LNCaP clone FGC (cell line): ENCODE data around the gene COQ9.

Source experiments
- DNase-seq: peaks from one replicate; pipeline ENCODE4 v3.0.0-alpha.2; 2011; ENCODE audit warnings: low read depth
- H3K4me3 ChIP-seq: 2 replicates; pipeline ENCODE4 v1.5.1; 2011; ENCODE audit warnings: mild to moderate bottlenecking, low read depth, low read length, control low read depth
- TF ChIP-seq, protein P1 (sequence below): IDR thresholded peaks from 2 replicates; pipeline ENCODE4 v1.5.1; 2012; ENCODE audit warnings: mild to moderate bottlenecking; ENCODE audit not compliant: control insufficient read depth, insufficient read depth; ENCODE audit errors: extremely low read depth

The COQ9 gene

DNA sequence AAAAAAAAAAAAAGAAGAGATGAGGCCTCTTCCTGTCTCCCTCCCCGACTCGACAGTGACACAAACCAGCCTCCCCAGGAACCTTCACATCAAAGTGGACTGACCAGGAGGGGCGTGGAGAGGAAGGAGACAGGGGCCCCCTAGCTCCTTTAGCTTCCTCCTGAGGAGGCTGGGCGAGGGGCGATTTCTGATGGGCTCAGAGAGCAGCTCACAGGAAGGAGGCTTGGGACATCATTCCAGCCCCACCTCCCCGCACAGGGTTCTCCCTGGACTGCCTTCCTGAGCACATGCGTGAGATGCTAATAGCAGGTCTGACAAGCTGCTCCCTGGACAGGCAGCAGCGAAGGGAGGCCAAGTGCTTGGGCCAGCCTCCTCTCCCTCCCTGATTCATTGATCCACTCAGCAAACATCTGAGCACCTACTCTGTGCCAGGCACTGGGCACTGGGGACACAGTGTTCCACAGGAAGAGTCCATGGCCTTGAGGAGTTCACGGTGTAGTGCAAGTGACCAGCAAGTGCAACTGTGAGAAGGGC lies 53.4 kb downstream of the COQ9 start:
- no peak for DNase-seq
- TF ChIP-seq, protein P1, sequence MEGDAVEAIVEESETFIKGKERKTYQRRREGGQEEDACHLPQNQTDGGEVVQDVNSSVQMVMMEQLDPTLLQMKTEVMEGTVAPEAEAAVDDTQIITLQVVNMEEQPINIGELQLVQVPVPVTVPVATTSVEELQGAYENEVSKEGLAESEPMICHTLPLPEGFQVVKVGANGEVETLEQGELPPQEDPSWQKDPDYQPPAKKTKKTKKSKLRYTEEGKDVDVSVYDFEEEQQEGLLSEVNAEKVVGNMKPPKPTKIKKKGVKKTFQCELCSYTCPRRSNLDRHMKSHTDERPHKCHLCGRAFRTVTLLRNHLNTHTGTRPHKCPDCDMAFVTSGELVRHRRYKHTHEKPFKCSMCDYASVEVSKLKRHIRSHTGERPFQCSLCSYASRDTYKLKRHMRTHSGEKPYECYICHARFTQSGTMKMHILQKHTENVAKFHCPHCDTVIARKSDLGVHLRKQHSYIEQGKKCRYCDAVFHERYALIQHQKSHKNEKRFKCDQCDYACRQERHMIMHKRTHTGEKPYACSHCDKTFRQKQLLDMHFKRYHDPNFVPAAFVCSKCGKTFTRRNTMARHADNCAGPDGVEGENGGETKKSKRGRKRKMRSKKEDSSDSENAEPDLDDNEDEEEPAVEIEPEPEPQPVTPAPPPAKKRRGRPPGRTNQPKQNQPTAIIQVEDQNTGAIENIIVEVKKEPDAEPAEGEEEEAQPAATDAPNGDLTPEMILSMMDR: no peak

DNA sequence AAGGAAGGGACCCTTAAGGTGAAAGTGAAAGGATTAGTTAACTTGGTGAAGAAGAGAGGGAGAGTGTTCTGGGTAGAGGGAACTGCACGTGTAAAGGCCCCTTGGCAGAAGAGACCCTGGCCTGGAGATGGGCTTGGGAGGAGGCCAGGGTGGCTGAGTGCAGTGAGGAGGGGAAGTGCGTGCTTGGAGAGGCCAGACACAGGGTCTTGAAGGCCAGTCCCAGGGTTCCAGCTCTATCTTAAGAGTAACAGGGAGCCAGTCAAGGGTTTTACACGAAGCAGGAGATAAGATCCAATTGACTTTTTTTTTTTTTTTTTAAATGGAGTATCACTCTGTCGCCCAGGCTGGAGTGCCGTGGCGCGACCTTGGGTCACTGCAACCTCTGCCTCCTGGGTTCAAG lies 54.2 kb downstream of the COQ9 start:
- TF ChIP-seq, protein P1: no peak
- no peak overlapping the region for H3K4me3 ChIP-seq
- no peak for DNase-seq

More for the DNA sequence above, 53.4 kb downstream of the COQ9 start:
- no peak overlapping the region for H3K4me3 ChIP-seq

DNA sequence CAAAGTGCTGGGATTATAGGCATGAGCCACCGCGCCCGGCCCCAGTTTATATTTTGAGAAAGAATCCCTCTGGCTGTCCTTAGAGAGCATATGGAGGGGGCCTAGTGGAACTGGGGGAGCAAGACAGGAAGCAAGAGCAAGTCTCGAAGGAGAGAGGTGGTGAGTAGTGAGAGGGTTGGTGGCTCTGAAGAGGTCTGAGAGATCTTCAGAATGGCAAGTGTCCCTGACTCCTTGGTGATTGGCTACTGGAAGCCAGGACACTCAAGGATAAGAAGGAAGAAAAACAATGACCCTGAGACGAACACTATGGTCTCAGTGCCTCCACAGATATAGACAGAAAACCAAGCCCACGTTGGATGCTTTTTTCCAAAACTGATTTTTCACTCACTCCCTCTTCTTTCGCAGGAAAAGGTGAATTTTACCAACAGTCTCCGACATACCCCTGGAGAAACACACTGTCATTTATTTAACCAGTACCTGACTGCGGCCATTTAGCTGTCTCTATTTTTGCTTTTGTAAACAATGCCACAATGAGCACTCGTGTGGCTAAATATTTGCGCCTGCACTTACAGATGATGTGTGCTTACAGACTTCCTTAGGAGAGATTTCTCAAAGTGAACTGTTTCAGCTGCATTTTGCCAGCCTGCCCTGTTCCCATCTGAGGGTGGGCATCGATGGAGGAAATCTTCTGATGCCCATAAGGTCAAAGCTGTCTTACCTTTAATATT lies 54.9 kb downstream of the COQ9 start:
- TF ChIP-seq, protein P1: no peak
- no peak overlapping the region for H3K4me3 ChIP-seq
- no peak for DNase-seq

DNA sequence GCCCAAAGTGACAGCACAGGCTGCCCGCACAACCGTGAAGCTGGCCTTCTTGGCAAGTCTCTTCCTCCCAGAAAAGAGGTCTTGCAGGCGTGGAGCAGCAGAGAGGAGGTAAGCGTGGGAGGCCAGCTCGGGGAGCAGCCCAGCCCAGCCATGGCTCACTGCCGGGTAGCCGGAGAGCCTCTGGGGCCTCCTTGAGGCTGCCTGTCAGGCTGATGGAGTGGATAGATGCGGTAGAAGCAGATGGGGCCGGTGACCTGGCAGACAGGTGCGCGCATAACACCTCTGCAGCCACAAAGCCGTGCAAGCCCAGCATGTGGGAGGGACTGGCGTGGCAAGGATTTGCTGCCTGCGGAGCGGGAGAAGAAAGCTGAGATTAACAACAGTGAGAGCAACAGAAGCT lies 56.1 kb downstream of the COQ9 start:
- no peak for DNase-seq
- H3K4me3 ChIP-seq: no peak overlapping the region
- TF ChIP-seq, protein P1: no peak

DNA sequence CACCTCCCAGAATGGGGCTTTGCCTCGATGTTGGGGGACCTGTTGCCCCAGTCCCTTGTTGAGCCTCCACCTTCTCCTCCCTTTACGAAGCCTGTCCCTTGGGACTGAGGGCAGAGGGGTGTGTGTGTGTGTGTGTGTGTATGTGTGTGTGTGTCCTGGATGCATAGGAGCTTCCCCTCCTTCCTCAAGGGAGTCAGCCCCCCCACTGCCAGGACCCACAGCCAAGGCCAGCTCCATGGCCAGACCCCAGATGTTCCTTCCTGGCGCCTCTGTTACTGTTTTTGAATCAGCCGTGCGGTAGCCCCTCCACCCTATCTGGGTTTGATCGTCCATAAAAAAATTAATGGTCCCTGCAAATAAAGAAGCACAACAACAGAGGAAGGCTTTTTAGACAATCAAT lies 56.7 kb downstream of the COQ9 start:
- no peak overlapping the region for H3K4me3 ChIP-seq
- no peak for DNase-seq
- TF ChIP-seq, protein P1: no peak

DNA sequence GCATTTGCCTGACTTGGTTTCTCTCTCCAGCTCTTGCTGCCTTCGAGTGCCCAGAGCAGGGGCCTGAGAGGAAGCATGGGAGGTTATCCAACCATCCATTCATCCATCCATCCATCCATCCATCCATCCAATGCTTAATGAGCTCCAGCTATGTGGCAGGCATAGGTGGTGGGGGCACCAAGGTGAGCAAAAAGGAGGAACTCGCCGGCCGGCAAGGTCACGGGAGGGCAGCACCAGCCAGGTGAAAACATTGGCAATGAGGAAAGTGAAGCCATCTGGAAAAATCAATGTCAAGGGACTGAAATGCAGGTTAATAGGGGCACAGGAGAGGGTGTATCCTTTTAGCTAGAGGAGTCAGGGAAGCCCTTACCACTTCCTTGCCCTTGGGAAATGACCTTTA lies 57.2 kb downstream of the COQ9 start:
- H3K4me3 ChIP-seq: no peak overlapping the region
- DNase-seq: no peak
- TF ChIP-seq, protein P1: no peak

DNA sequence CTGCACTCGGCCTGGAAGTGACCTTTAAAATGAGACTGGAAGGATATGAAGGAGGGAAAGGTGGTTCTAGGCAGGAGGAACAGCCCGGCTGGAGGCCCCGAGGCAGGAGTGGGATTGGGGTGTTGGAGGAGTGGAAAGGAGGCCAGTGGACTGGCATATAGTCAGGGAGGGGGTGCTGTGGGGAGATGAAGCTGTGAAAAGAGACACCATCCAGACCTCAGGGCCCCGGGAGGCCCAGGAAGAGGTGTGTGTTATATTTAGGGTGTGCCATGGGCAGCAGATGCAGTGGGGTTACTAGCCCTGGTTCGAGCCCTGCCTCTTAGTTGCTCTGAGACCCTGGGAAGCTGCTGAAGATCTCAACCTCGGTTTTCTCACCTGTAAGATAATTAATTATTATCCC lies 57.9 kb downstream of the COQ9 start:
- DNase-seq: no peak
- TF ChIP-seq, protein P1: no peak
- no peak overlapping the region for H3K4me3 ChIP-seq
